Measurements from ENCODE around the gene CNBP. TPM values are rescaled to one million over a fixed set of nuclear protein-coding genes. Genes with fewer than 3 reads are reported as not detected.

The CNBP gene
- total RNA-seq (2022; extraction: Qiagen RNA extraction), result 341 to 355 TPM (median 353 TPM) in 5 replicates

DNA sequence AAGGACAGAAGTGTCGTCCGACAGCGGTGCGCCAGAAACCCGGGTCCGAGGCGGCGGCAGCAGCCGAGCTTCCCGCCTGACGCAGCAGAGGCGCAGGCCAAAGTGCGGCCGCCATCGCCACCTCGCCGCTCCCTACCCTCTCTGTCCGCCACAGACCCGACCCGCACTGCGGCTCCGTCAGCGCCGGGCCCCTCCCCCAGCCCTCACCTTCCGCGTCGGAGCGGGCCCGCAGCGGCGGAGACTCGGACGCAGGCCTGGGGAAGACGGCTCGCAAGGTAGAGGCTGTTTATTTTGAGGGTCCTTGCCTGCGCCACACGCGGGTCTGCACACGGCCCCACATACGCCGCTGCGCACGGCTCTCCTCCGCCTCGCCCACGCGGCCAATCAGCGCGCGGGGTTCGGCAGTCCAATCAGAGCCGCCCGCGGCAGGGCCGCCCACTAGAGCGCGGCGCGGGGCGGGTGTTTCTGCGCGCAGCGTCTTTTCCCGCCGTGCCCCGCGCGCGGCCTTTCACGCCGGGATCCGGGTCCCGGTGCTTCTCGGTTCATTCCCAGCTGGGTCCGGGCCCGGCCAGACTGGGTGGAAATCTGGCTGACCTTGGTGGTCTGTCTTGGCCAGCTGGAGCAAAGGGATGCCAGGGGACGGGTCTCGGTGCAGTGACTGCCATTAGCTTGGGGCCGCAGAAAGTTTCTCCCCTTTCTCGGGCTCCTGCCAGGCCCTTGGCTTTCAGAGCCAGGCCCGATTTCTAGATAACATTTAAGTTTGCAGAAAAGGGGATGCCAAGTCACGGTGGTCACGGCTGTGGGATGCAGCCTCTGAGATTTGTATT is at the start of gene CNBP:
Gene CNBP, minus strand, starts transcription at position 328 of the 827 bp plus-strand sequence. CDS start 12,139 bp downstream, outside the sequence.

GRCh38 chr3:129160891-129161859 is 22.5 kb downstream of the CNBP start, which contains the start of gene ISY1:
TSS of gene ISY1 (minus strand) at chr3:129161063. CDS start at chr3:129160975, 88 bp downstream.

DNA sequence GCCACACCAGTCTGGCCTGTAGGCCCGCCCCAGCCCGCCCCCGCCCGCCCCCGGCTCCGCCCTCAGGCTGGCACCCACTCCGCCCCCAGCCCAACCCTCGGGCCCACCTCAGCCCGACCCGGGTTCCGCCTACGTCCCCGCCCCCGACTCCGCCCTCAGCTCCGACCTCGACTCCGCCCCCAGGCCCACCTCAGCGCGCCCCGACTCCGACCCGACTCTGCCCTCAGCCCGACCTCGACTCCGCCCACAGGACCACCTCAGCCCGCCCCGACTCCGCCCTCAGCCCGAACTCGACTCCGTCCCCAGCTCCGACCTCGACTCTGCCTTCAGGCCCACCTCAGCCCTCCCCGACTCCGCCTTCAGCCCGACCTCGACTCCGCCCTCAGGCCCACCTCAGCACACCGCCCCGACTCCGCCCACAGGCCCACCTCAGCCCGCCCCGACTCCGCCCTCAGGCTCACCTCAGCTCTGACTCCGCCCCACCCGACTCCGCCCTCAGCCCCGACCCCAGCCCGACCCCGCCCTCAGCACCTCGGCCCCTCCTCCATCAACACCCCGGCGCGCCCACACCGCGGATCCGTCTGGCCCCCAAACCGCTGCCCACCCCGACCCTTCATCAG is 61.8 kb downstream of the CNBP start, which contains the start of gene RAB43:
Gene RAB43, minus strand, starts transcription at position 13 of the 620 bp plus-strand sequence. CDS start 315 bp downstream, outside the sequence.

Other genes starting within 250 kb of the CNBP start
- not detected in 5 replicates for gene CFAP92, start 189.8 kb downstream of the CNBP start, total RNA-seq (2022; extraction: Qiagen RNA extraction)
- not detected in 5 replicates for gene EFCC1, start 182.6 kb downstream of the CNBP start, total RNA-seq (2022; extraction: Qiagen RNA extraction)
- not detected in 5 replicates for gene GP9, start 123.1 kb downstream of the CNBP start, total RNA-seq (2022; extraction: Qiagen RNA extraction)
- gene RAB43, start 62.1 kb downstream of the CNBP start, total RNA-seq (2022; extraction: Qiagen RNA extraction), result 2.8 to 6.1 TPM (median 4.8 TPM) in 5 replicates
- 17.5 to 21.9 TPM (median 20.2 TPM) in 5 replicates for gene ISY1, start 22.8 kb downstream of the CNBP start, total RNA-seq (2022; extraction: Qiagen RNA extraction)
- 74.9 to 95.8 TPM (median 83.2 TPM) in 5 replicates for gene COPG1, start 65.7 kb upstream of the CNBP start, total RNA-seq (2022; extraction: Qiagen RNA extraction)
- 32.3 to 41.9 TPM (median 36.8 TPM) in 5 replicates for gene HMCES, start 95.0 kb upstream of the CNBP start, total RNA-seq (2022; extraction: Qiagen RNA extraction)
- gene EFCAB12, start 244.7 kb upstream of the CNBP start, total RNA-seq (2022; extraction: Qiagen RNA extraction), result 0.67 to 1.3 TPM (median 1.1 TPM) in 5 replicates

All from A549 treated with dexamethasone at 1 μM for 4 hours (cell line).